HG03159 (cell line): ENCODE results near the gene SEC22C.

Experiments
- ATAC-seq: cut with Tn5 transposase; IDR thresholded peaks from one replicate; pipeline ENCODE4 v1.9.1; 2021; ENCODE audit warnings: mild to moderate bottlenecking, moderate library complexity; ENCODE audit not compliant: unreplicated experiment

Gene SEC22C

GRCh38 chr3:42515976-42516375, 65.8 kb downstream of the SEC22C start:
- ATAC-seq, result no peak

GRCh38 chr3:42515391-42515916, 66.3 kb downstream of the SEC22C start:
- no peak for ATAC-seq

- ATAC-seq, result no peak
Measured at GRCh38 chr3:42514876-42515275, 66.9 kb downstream of the SEC22C start.

- no peak for ATAC-seq
Measured at GRCh38 chr3:42513521-42513920, 68.2 kb downstream of the SEC22C start.

GRCh38 chr3:42513121-42513520, 68.6 kb downstream of the SEC22C start:
- ATAC-seq, result no peak

GRCh38 chr3:42511736-42512135, 70.0 kb downstream of the SEC22C start:
- no peak for ATAC-seq

GRCh38 chr3:42511201-42511600, 70.6 kb downstream of the SEC22C start:
- ATAC-seq, result no peak

GRCh38 chr3:42510325-42510724, 71.4 kb downstream of the SEC22C start:
- ATAC-seq, result no peak

GRCh38 chr3:42509111-42509510, 72.7 kb downstream of the SEC22C start:
- ATAC-seq, result no peak

GRCh38 chr3:42508562-42508961, 73.2 kb downstream of the SEC22C start:
- no peak for ATAC-seq

GRCh38 chr3:42507761-42508335, 73.9 kb downstream of the SEC22C start:
- ATAC-seq, result no peak

- no peak for ATAC-seq
Measured at GRCh38 chr3:42507252-42507651, 74.5 kb downstream of the SEC22C start.

- no peak for ATAC-seq
Measured at GRCh38 chr3:42505849-42506410, 75.8 kb downstream of the SEC22C start.

- ATAC-seq, result no peak
Measured at GRCh38 chr3:42505128-42505848, 76.5 kb downstream of the SEC22C start.

- no peak for ATAC-seq
Measured at GRCh38 chr3:42504334-42505127, 77.2 kb downstream of the SEC22C start.

- no peak for ATAC-seq
Measured at GRCh38 chr3:42503957-42504333, 77.8 kb downstream of the SEC22C start.

- no peak for ATAC-seq
Measured at GRCh38 chr3:42503251-42503924, 78.4 kb downstream of the SEC22C start.

GRCh38 chr3:42502429-42503250, 79.1 kb downstream of the SEC22C start, which contains the start of gene VIPR1:
VIPR1 (plus strand) TSS chr3:42502643; CDS start chr3:42502736, 93 bp downstream.
- ATAC-seq, result peak; percentile 97

- ATAC-seq, result no peak
Measured at GRCh38 chr3:42501681-42502428, 79.9 kb downstream of the SEC22C start.
